ENCODE results near the gene HDAC7. TPM values are rescaled to one million over a fixed set of nuclear protein-coding genes. Genes with fewer than 3 reads are reported as not detected.
A peak's percentile ranks its signal among the peaks of the same experiment; 100 is the strongest.
"Not testable (repeated sequence)": the region's sequence is repeated elsewhere in the genome, so short reads cannot be mapped to it uniquely, and the experiment has no call there.

Gene HDAC7
- polyA plus RNA-seq, 1 donor = 59.5 TPM

GRCh38 chr12:47829584-47829983 is 9.9 kb upstream of the HDAC7 start:
- DNase-seq (ENCODE audit: low read depth) = no peak

- no peak for DNase-seq (ENCODE audit: low read depth)
Observed at GRCh38 chr12:47828976-47829482, 9.3 kb upstream of the HDAC7 start.

DNA sequence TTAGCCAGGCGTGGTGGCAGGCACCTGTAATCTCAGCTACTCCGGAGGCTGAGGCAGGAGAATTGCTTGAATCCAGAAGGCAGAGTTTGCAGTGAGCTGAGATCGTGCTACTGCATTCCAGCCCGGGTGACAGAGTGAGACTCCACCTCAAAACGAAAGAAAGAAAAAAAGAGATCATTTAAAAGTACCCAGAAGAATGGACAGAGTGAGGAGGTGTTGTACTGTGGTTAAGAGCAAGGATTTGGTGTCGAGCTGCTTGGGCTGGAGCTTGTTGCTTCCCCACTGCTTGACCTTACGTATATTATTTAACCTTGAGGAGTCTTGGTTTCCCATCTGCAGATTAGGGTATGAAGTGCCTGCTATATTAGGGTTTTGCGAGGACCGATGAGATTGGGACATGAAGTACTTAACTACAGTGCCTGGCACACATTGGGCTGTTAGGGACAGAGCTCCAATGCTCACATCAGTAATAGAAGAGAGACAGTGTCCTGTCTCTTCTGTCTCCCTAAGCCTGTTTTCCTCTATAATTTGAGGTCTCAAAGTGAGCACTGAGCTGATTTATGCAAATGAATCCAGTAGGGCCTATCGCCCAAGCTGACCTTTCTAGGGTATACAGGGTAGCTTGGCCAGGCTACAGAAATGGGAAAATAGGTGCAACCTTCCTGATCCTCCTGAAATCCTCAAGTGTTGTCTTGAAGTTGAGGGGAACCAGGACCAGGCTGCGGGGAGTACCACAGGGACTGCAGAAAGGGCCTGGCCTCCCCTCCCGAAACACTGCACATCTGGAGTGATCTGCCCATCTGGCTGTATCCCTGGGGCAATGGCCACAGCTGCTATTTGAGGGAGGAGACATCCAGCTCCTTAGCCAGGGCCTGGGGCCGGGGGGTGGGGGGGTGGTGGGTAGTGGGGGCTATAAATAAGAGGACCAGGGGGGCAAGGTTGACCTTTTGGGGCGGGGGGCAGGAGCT is 8.6 kb upstream of the HDAC7 start:
- DNase-seq (ENCODE audit: low read depth) = no peak

DNA sequence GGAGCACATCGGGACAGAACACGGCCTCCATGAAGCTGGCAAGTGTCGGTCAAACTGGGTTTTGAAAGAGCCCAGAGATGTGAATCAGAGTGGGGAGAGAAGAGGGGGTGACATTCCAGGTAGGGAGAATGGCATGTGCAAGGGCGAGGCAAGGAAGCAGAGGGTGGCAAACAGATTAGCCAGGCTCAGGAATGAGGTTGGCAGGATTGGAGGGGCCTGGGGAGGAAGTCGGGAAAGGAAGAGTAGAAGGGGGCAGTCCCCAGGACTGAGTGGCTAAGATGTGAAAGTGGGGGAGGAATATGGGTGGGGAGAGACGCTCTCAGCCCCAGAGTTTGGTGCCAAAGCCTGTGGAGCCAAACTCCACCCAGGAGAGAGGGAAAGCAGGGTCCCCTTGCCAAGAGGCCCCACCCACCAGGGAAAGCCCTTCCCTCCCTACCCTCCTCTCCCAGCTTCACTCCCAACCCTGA is 5.5 kb upstream of the HDAC7 start:
- no peak for DNase-seq (ENCODE audit: low read depth)

DNA sequence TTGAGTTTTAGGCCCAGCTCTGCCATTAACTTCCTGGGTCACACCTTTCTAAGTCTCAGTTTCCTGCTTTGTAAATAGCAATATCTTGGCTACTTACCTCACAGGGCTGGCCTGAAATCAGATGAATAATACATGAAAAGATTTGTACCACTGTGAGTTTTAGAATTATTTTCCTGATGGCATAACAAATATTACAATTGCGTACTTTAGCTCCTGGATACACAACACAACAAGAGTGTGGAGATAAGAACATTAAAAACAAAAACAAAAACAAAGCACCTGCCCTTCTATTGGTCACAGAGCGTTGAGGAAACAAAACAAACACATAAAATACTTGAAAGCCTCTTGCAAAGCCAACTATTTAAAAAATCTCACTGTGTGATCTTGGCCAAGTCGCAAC is 4.9 kb upstream of the HDAC7 start:
- no peak for DNase-seq (ENCODE audit: low read depth)

DNA sequence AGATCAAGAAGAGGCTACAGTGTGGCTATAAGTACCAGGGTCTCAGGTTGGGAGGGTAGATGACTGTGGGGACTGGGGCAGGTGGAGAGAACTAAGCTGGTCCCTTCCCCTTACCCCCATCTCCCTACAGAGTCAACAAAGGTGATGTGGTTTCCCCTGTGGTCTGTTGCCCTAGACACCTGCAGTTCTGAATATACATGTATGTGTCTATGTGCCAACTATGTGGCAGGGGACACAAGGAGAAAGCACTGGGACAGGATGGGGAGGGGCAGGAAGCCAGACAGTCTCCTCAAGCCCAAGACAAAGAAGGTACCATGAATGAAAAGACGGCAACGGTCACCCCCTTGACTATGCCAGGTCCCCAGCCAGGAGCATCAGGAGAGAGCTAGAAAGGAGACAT is 4.5 kb upstream of the HDAC7 start:
- DNase-seq (ENCODE audit: low read depth) = no peak

GRCh38 chr12:47823422-47824086 is 3.9 kb upstream of the HDAC7 start:
- no peak for DNase-seq (ENCODE audit: low read depth)

DNA sequence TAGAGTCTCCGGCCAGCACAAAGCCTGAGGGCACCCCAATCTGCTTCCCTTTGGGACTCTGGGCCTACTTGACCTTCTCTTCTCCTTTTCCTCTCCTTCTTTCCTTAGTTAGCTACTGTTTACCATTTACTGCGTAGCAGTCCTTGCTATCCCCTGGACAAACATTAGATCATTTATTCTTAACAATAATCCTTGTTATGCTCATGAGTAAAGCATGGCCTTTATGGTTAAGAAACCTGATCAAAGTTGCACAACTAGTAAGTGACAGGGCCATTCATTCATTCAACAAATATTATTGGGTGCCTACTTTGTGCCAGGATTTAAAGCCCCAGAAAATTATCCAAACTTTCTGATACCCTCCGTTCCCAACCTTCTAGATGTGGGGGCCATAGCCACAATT is 3.2 kb upstream of the HDAC7 start:
- no peak for DNase-seq (ENCODE audit: low read depth)

GRCh38 chr12:47822401-47822800 is 2.7 kb upstream of the HDAC7 start:
- no peak for DNase-seq (ENCODE audit: low read depth)

DNA sequence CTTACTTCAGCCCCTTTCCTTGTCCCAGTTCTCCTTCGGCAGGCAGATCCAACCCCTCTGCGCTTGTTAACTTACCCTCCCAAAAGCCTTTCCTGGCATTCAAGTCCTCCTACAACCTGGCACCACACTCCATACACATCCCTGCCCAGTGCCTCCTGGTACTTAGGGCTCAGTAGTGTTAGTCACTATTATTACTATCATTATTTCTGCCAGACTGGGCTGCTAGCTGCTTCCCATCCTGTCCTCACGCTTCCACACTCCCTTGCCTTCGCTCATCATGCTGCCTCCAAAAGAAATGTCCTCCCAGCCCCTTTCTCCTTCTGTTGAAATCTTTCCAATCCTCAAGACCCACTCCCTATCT is 1.6 kb upstream of the HDAC7 start:
- DNase-seq (ENCODE audit: low read depth) = no peak

GRCh38 chr12:47820631-47821345 is 1.1 kb upstream of the HDAC7 start:
- peak; percentile 80 for DNase-seq (ENCODE audit: low read depth)

GRCh38 chr12:47819138-47819895 is 386 bp downstream of the HDAC7 start:
- DNase-seq (ENCODE audit: low read depth) = no peak

GRCh38 chr12:47818467-47819137 is 1.1 kb downstream of the HDAC7 start:
- no peak for DNase-seq (ENCODE audit: low read depth)

- DNase-seq (ENCODE audit: low read depth) = no peak
Observed at GRCh38 chr12:47818007-47818376, 1.7 kb downstream of the HDAC7 start.

DNA sequence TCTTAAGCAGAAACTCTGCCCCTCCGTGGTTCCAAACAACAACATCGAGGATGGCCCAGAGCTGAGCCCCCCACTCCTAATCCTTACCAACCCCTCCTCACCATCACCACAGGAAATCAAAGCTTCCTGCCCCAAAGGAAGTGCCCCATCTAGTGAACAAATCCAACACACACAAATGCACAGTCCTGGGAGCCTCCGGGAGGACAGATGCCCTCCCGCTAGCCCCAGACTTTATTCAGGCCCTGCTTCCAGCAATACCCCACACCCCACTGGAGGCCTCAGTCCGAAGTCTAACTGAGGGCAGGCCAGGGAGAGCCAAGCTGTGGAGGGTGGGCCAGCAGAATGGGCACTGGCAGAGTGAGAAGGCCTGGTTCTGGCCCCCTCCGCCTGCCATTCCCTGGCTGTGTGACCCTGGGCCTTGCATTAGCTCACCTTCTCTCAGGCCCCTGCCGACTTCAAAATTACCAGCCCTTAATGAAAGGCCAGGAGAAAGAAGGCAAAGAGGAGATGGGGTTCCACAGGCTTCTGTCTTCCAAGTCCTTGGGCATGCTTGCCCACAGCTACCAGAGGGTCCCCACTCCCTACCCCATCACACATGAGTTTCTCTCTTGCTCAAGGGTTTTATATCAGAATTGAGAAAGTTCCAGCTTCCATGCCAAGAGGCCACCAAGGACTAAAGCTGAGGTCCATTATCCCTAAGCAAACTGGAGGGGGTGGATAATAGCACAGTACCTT is 2.3 kb downstream of the HDAC7 start:
- DNase-seq (ENCODE audit: low read depth) = no peak

DNA sequence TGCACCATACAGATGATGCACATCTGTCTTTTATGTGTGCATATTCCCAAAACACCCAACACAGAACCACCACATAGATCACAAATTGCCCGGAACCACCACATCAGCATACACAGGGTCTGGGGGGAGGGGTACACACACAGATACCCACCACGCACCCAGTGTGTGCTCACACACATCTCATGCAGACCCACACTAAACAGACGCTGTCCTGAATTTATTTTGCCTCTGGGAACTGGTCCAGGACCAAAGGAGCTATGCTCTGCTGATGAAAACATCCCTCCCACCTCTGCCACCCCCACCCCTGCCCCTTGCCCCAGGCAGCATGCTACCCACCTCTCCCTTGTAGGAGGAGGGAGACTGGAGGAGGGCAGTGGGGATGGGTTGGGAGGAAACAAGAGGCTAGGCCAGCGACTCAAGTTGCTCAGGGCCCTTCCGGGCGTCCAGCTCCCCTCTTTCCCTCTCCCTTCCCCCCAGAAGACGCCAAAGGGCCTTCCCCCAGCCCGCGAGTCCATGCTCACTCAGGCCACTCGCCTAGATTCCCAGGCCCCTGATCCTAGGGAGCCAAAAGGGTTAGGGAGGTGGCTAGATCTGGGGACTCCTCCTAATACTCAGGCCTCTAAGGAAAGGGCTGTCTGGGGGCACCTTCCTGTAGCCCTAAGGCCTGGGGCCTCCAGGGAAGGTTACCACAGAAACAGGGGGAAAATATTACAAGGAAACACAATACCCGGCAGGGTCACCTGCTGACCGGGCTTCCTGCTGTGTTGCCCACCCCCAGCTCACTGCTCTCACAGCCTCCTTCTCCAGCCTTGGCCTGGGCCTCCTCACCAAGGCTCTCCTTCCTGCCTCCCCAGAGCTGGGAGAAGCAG is 3.1 kb downstream of the HDAC7 start:
- no peak for DNase-seq (ENCODE audit: low read depth)

- not testable (repeated sequence) for DNase-seq (ENCODE audit: low read depth)
Observed at GRCh38 chr12:47815447-47815846, 4.3 kb downstream of the HDAC7 start.

DNA sequence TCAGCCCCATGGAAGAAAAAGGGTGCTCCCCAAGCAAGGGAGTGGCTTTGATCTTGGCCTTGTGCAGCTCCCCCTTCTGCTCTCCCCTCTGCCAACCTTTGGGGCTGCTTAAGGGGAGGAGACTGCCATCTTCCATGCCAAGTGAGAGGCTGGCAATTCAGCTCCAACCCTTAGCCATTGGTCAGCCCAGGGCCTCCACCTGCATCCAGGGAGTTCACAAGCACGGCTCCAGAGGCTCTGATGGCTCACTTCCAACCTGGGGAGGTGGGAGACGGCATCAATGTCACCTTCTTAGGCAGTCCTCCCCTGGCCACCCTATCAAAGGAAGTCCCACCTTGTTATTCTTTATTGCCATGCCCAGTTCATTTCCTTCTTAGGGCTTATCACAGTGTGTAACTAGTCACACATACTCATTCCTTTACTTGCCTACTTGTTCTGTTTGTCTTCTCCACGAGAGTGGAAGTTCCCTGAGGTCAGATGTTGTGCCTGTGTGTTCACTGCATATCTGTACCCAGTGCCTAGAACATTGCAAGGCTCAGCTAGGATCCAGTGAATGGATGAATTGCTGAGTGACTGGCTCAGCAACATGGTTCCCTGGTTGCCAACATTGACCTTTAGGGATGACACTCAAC is 5.0 kb downstream of the HDAC7 start:
- no peak for DNase-seq (ENCODE audit: low read depth)

Measured in forelimb muscle (tissue), 1 donor.